Left lung (tissue), 10 donors: ENCODE measurements around the gene TRAPPC8. TPM values are rescaled to one million over a fixed set of nuclear protein-coding genes. Genes with fewer than 3 reads are reported as not detected.
"Not testable (repeated sequence)": the region's sequence is repeated elsewhere in the genome, so short reads cannot be mapped to it uniquely, and the experiment has no call there.

Experiments used
- ATAC-seq: fragments of 200-7000 bp; cut with Tn5 transposase; one replicate; pipeline ENCODE4 v1.9.1; 2020; ENCODE audit warnings: moderate library complexity
- DNase-seq, 4 donors: peaks; one replicate each; pipeline ENCODE4 v3.0.0-alpha.2; 2013 to 2020
- H3K27ac ChIP-seq, 2 donors: fragments of 200-600 bp; sonication (generic) in 1 of 2; one replicate each; pipeline versions ENCODE4 v1.5.0 to v1.8.0; 2020 to 2021
- H3K27me3 ChIP-seq, 2 donors: fragments of 200-600 bp; sonication (generic) in 1 of 2; one replicate each; pipeline versions ENCODE4 v1.5.0 to v1.8.0; 2020 to 2021
- H3K36me3 ChIP-seq, 2 donors: fragments of 200-600 bp; sonication (generic) in 1 of 2; one replicate each; pipeline versions ENCODE4 v1.5.0 to v1.8.0; 2020 to 2021
- H3K4me1 ChIP-seq, 2 donors: fragments of 200-600 bp; one replicate each; pipeline ENCODE4 v1.8.0; 2021
- H3K4me3 ChIP-seq, 2 donors: fragments of 200-600 bp; sonication (generic) in 1 of 2; one replicate each; pipeline versions ENCODE4 v1.5.0 to v1.8.0; 2020 to 2021; ENCODE audit warnings: mild to moderate bottlenecking in 1 of 2
- H3K9me3 ChIP-seq, 2 donors: fragments of 200-600 bp; sonication (generic) in 1 of 2; one replicate each; pipeline versions ENCODE4 v1.5.0 to v1.8.0; 2020 to 2021
- intact Hi-C, 2 donors: fragments of 100-400 bp; cut with DNase I; formaldehyde crosslinking; loops; one replicate each; pipeline versions ENCODE4 v1.11.2 to v1.14.2; 2022
- polyA plus RNA-seq, 6 donors: library from polyadenylated mRNA; unstranded; fragments of 120-200 nt; gene quantifications; one replicate each; pipeline ENCODE4 v1.2.1, GENCODE V29; 2013; ENCODE audit not compliant: insufficient read length in 6 of 6
- total RNA-seq, 2 donors: library from RNA; stranded (reverse); fragmentation: NEBNext Ultra II Directional; extraction: Animal tissue kit (Norgen Biotek cat#: 25700); gene quantifications; one replicate each; pipeline ENCODE4 v1.2.1, GENCODE V29; 2021
- TF ChIP-seq, protein P1 (sequence below), 2 donors: fragments of 200-600 bp; sonication (generic) in 1 of 2; IDR thresholded peaks; one replicate each; pipeline versions ENCODE4 v1.5.0 to v1.8.0; 2021; ENCODE audit warnings: antibody characterized with exemption in 2 of 2
- donor health status: DM: no; HTN: yes; CAD: no.
- donor health status: DM: no; HTN: no; CAD: no.

The TRAPPC8 gene
- total and polyA plus RNA-seq, 8 donors: 45.5 to 53.9 (median 50.2) TPM

DNA sequence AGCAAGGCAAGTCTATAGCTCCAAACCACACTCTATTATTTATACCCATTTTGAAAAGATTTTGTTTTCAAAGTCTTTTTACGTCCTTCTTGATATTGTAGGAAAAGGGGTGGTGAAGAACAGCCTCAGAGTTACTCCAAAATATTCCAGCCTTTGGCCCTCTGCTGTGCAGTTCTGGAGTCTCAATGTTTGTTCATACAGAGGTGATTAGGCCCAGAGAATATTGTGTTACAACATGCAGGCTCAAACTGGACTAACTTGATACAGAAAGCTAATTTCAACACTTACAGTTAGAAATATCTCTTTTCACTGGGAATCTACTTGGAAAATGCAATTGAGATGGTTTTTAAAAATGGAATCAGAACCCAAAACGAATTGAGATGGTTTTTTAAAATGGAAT lies 141.8 kb downstream of the TRAPPC8 start:
- Histone ChIP-seq H3K27me3 (no peaks in the 10 kb centered on the region), H3K27ac (no peak overlapping the region), H3K9me3 (no peaks in the 10 kb centered on the region), H3K4me3 (no peak overlapping the region), H3K4me1 (no peaks in the 10 kb centered on the region), H3K36me3 (no peaks in the 10 kb centered on the region)
- TF ChIP-seq, protein P1, sequence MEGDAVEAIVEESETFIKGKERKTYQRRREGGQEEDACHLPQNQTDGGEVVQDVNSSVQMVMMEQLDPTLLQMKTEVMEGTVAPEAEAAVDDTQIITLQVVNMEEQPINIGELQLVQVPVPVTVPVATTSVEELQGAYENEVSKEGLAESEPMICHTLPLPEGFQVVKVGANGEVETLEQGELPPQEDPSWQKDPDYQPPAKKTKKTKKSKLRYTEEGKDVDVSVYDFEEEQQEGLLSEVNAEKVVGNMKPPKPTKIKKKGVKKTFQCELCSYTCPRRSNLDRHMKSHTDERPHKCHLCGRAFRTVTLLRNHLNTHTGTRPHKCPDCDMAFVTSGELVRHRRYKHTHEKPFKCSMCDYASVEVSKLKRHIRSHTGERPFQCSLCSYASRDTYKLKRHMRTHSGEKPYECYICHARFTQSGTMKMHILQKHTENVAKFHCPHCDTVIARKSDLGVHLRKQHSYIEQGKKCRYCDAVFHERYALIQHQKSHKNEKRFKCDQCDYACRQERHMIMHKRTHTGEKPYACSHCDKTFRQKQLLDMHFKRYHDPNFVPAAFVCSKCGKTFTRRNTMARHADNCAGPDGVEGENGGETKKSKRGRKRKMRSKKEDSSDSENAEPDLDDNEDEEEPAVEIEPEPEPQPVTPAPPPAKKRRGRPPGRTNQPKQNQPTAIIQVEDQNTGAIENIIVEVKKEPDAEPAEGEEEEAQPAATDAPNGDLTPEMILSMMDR (IDR thresholded peaks at IDR 0.05): no peak
- no peak for ATAC-seq
- intact Hi-C loops: no loop called here
- DNase-seq: no peak

DNA sequence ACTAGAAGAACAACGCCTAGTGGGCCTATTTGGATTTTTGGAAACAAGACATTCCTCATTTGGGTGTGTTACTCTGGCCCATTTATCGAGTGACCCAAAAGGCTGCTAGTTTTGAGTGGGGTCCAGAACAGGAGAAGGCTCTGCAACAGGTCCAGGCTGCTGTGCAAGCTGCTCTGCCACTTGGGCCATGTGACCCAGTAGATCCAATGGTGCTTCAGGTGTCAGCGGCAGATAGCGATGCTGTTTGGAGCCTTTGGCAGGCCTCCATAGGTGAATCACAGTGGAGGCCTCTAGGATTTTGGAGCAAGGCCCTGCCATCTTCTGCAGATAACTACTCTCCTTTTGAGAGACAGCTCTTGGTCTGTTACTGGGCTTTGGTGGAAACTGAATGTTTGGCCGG lies 143.7 kb downstream of the TRAPPC8 start:
- DNase-seq: not testable (repeated sequence)

DNA sequence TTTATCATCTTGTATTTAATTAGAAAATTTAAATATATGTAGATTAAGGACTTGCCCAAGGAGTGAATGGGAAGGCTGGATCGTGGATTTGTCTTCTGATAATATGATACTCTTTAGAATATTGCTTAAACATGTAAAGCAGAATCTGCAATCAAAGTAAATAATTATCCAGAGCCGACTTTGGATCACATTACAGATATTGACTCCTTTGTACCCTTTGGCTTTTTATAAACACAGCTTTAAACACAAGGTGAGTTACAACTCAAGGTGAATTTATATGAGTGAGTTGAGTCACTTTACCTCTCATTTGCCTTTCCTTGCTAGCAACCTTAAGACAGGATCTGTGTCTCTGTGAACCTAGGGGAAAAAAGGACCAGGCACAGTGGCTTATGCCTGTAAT lies 144.5 kb downstream of the TRAPPC8 start:
- H3K36me3 ChIP-seq: no peaks in the 10 kb centered on the region
- TF ChIP-seq, protein P1 (IDR thresholded peaks at IDR 0.05): no peak
- no peak overlapping the region for H3K27ac ChIP-seq
- no peaks in the 10 kb centered on the region for H3K27me3 ChIP-seq
- DNase-seq: no peak
- no peak overlapping the region for H3K4me3 ChIP-seq
- H3K4me1 ChIP-seq: no peaks in the 10 kb centered on the region
- no peaks in the 10 kb centered on the region for H3K9me3 ChIP-seq
- ATAC-seq: no peak
- intact Hi-C loops: no loop called here

More for the DNA sequence above, 143.7 kb downstream of the TRAPPC8 start:
- ATAC-seq, H3K4me3 ChIP-seq, H3K36me3 ChIP-seq, H3K27me3 ChIP-seq, H3K27ac ChIP-seq, H3K9me3 ChIP-seq, H3K4me1 ChIP-seq, intact Hi-C loops: not testable (repeated sequence)

DNA sequence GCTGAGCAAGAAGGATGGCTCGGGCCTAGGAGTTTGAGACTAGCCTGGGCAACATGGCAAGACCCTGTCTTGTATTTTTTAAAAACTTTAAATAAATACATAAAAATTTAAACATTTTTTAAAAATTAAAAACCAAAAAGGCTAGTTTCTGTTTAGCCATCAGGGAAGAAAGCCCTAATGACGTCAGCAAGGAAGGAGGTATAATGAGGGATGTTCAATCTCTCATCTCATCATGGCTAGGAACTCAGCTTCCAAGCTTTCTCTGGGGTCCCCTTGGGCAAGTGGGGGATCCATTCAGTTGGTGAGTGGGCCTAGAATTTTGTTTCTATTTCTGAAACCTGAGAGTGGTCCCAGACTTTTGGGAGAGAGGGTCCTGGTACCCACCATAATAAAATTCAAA lies 147.2 kb downstream of the TRAPPC8 start:
- H3K4me1 ChIP-seq: no peaks in the 10 kb centered on the region
- intact Hi-C loops: no loop called here
- no peaks in the 10 kb centered on the region for H3K27me3 ChIP-seq
- no peak for ATAC-seq
- no peaks in the 10 kb centered on the region for H3K9me3 ChIP-seq
- TF ChIP-seq, protein P1 (IDR thresholded peaks at IDR 0.05): no peak
- H3K4me3 ChIP-seq: no peak overlapping the region
- no peak overlapping the region for H3K27ac ChIP-seq
- no peak for DNase-seq
- H3K36me3 ChIP-seq: no peaks in the 10 kb centered on the region

DNA sequence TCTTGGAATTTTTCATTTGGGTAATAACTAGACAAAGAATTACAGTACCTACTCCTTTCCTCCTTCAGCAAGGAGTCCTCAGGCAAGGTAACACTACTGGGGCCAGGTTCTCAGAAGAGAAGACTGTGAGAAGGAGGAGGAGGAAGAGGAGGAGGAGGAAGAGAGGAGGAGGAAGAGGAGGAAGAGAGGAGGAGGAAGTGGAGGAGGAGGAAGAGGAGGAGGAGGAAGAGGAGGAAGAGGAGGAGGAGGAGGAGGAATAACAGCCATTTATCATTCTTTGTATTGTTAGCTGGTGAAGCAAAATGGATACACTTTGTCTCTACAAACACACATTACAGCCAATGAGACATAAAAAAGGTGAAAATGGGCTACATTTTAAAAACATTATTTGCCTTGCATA lies 149.4 kb downstream of the TRAPPC8 start:
- H3K27me3 ChIP-seq: no peaks in the 10 kb centered on the region
- ATAC-seq (no peak), DNase-seq (no peak)

DNA sequence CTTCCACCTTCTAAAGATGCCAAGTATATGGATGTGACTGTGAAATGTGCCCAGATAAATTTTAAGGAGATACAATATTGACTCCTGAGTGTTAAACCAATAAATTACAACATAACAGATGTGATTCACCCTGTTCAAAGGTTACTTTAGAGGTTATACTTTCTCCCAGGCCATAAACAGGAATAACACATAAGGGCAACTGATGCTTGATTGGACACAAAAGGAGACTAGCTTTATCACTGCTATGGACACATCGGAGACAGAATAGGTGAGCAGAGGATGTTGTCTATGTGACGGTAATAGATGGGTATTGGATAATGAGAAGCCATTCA lies 150.4 kb downstream of the TRAPPC8 start:
- no peak for ATAC-seq
- H3K9me3 ChIP-seq: no peaks in the 10 kb centered on the region
- no peak for DNase-seq
- TF ChIP-seq, protein P1 (IDR thresholded peaks at IDR 0.05): no peak
- H3K4me3 ChIP-seq: no peak overlapping the region
- no peaks in the 10 kb centered on the region for H3K4me1 ChIP-seq
- intact Hi-C loops: no loop called here
- no peak overlapping the region for H3K27ac ChIP-seq
- H3K27me3 ChIP-seq: no peaks in the 10 kb centered on the region
- no peaks in the 10 kb centered on the region for H3K36me3 ChIP-seq

More for the DNA sequence above, 149.4 kb downstream of the TRAPPC8 start:
- no peak overlapping the region for H3K4me3 ChIP-seq
- H3K36me3 ChIP-seq: no peaks in the 10 kb centered on the region
- H3K27ac ChIP-seq: no peak overlapping the region
- H3K9me3 ChIP-seq: no peaks in the 10 kb centered on the region
- intact Hi-C loops: no loop called here
- TF ChIP-seq, protein P1 (IDR thresholded peaks at IDR 0.05): no peak
- H3K4me1 ChIP-seq: no peaks in the 10 kb centered on the region
